ENCODE data around the gene APOA5. TPM values are rescaled to one million over a fixed set of nuclear protein-coding genes. Genes with fewer than 3 reads are reported as not detected.

The APOA5 gene
- total and polyA plus RNA-seq, 2 of the 4 experiments (the other 2 are of a cell fraction) = not detected

- TF ChIP-seq ELK1 (IDR thresholded peaks at IDR 0.05; ENCODE audit: borderline replicate concordance, low read depth, low read length) = no peak
These were observed 44.3 kb upstream of the APOA5 start (continued) for GRCh38 chr11:116835791-116836631.

All from IMR-90 (cell line).